Endometrial microvascular endothelial cells (primary cell): Measurements from ENCODE around the gene RPL36. TPM values are rescaled to one million over a fixed set of nuclear protein-coding genes. Genes with fewer than 3 reads are reported as not detected.
"Not testable (repeated sequence)": the region's sequence is repeated elsewhere in the genome, so short reads cannot be mapped to it uniquely, and the experiment has no call there.

Experiments used
- in situ Hi-C: cut with HindIII; loops from 2 replicates; pipeline ENCODE4 v1.10.0; 2017; ENCODE audit warnings: low sequenced_read_pairs, low pct_unique_long_range_greater_than_20kb; ENCODE audit errors: inconsistent ontology term
- total RNA-seq: library from RNA; depleted of rRNA; stranded (reverse); fragments of >200 nt; gene quantifications from one replicate; pipeline ENCODE4 v1.2.3, GENCODE V29; 2015; ENCODE audit errors: inconsistent ontology term

The RPL36 gene
- total RNA-seq, 1 donor from 2014 or later = 961 TPM

- in situ Hi-C loops = no loop called here
These were observed 3.3 kb upstream of the RPL36 start for GRCh38 chr19:5686647-5687359.

- in situ Hi-C loops = no loop called here
These were observed 2.5 kb upstream of the RPL36 start for GRCh38 chr19:5687360-5688198.

DNA sequence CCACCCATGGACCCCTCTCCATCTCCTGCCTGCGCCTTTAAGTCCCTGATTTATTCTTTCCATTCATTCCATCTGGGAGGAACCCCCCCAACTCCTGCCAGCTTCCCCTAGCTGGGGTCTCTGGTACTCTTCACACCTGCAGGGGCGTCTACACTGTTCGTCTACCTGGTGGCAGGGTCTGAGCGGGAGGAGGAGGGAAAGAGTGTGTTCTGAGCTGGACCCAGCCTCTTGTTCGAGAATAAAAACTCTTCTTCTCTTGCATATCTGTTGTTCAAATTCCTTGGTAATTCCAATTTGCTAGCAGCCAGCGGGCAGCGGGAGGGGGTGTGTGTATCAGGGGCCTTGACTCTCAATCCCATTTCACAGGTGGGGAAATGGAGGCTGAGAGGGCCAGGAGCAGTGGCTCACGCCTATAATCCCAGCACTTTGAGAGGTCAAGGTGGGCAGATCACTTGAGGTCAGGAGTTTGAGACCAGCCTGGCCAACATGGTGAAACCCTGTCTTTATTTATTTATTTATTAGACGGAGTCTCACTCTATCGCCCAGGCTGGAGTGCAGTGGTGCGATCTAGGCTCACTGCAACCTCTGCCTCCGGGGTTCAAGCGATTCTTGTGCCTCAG, 1.7 kb upstream of the RPL36 start:
- in situ Hi-C loops = not testable (repeated sequence)

GRCh38 chr19:5690955-5691821, 1.1 kb downstream of the RPL36 start:
- in situ Hi-C loops = no loop called here

DNA sequence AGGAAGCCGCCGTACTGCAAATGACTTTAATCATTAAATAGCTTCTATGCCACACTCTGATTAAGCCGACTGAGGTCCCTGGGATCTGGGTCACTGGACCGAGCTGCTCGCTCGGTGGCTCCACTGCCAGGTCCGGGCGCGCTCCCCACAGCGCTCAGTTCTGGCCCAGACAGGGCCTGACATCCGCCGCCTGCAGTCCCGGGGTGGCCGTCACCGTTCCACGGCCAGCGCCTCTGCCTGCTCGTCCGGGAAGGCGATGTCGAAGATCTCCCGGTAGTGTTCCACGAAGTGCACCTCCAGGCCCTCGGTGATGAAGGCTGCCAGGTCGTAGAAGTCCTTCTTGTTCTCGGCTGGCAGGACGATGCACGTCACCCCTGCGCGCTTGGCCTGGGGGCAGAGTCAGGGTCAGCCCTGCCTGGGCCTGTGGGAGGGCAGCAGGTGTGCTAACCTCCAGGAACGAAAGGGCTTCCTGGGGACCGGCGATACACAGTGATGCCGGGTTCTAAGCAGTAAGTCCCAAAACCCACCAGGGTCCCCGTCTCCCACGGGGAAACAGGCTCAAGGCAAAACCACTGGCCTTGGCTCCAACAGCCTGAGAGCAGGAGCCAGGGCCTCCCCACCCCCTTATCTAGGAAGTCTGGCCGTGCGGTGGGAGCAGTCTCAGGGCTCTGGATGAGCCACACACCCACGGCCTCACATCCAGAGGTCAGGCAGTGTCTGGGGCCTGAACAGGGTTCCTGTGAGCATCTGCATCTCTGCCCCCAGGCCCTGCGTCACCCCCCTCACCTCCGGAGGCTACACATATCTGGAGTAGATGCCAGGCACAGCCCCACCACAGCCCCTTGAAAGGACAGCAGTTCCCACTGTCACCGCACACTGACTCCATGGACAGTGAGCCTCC, 2.0 kb downstream of the RPL36 start:
- in situ Hi-C loops = no loop called here

- in situ Hi-C loops = no loop called here
These were observed 2.7 kb downstream of the RPL36 start for GRCh38 chr19:5692723-5693194.

DNA sequence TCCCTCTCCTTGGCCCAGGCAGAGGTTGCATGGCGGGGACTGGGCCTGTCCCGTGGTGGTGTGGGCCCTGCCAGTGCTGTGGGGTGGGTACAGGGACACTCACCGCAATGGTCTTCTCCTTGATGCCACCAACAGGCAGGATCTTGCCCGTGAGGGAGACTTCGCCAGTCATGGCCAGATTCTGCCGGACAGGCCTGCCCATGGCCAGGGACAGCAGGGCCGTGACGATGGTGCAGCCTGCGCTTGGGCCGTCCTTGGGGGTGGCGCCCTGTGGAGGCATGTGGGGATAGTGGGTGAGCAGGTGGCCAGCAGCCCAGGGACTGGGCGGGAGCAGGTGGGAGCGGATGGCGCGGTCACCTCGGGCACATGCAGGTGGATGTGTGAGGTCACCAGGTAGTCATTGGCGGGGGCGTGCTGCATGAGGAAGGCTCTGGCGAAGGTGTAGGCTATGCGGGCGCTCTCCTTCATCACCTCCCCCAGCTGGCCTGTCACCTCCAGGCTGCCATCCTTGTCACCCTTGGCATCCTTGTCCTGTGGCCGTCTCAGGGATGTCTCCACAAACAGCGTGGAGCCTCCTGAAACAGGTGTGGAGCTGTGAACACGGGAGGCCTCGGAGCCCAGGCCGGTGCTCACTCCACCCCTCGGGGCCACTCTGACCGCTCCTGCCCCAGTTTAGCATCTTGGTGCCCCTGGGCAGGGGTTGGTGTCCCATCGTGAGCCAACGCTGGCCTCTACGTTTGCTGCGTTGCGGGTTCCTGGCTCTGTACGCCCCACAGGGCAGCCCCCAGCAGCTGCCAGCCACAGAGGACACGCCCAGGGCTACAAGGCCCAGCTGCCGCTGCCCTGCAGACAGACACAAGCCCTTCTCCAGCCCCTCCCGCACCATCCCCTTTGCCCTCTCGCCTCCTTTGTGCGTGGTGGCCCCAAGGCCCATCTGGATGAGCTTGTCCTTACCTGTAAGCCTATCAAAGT, 3.4 kb downstream of the RPL36 start:
- in situ Hi-C loops = no loop called here

GRCh38 chr19:5694167-5694955, 4.3 kb downstream of the RPL36 start:
- in situ Hi-C loops = no loop called here

DNA sequence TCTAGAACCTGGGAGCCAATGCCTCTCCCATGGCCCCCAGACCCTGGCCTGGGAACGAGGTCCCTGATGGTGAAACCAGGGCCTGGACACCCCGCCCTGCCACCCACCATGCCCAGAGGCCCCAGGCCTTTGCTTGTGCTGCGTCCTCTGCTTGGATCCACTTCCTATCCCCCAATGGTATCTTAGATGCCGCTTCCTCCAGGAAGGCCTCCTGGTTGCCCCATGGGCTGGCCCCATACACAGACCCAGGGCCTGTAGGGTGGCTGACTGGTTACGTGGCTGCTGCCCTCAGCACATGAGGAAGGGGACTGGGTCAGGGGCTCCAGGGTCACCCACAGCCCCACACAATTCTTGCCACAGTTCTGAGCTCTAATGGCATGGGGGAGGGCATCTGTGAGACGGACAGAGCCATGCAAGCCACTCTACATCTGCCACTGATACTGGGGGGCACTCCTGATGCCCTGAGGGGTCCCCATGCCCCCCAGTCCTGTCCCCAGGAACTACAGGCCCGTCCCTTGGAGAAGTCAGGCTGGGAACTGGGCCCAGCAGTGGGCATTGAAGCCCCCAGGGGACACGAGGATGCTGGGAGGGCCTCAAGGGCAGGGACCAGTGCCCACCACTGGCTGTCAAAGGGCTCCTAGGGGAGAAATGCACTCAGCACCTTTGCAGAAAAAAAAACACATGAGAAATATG, 5.0 kb downstream of the RPL36 start:
- in situ Hi-C loops = no loop called here

GRCh38 chr19:5695649-5696195, 5.6 kb downstream of the RPL36 start:
- in situ Hi-C loops = no loop called here

GRCh38 chr19:5696196-5697021, 6.3 kb downstream of the RPL36 start:
- in situ Hi-C loops = no loop called here

- in situ Hi-C loops = no loop called here
These were observed 7.2 kb downstream of the RPL36 start for GRCh38 chr19:5697022-5697889.

DNA sequence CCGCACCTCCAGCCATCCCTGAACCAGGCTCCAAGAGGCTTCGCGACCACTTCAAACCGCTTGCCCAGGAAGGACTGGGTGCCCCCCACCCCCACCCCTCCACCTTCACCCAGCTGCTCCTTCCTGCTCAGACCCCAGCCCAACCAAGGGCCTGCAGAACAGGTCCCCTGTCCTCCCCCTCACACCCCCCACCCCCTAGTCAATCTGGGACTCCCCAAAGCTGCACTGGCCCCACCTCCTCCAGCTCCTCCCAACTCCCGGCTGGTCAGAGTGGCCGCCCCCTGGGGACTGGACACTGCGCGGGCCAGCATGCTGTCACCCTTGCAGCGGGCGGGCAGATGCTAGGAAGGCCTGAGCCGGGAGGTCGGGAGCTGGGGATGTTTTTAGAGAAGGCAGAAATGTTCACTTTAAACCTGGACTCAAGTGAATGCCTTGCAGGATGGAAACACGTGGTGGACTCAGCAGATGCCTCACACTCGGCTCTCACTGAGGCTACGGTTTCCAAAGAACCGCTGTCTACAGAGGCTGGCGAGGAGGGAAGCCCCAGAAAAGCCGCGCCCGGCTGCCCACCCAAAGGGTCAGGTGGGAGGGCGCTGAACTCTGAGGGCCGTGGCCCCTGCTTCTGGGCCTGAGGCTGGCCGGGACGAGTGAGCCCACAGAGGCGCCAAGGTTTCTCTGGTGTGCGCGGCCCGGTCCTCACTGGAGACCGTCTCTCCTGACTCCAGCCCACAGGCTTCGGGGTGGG, 8.0 kb downstream of the RPL36 start:
- in situ Hi-C loops = no loop called here
